GM12872 (cell line): ENCODE data around the gene GINS1.

Source experiments
- CTCF ChIP-seq: IDR thresholded peaks from 3 replicates; pipeline ENCODE4 v1.5.1; 2011; ENCODE audit warnings: low read depth, mild to moderate bottlenecking, low read length, moderate library complexity; ENCODE audit not compliant: insufficient read depth

Gene GINS1

GRCh38 chr20:25408170-25408547, 686 bp downstream of the GINS1 start:
- no peak for TF ChIP-seq CTCF

GRCh38 chr20:25408890-25409289, 1.4 kb downstream of the GINS1 start:
- no peak for TF ChIP-seq CTCF

- TF ChIP-seq CTCF: no peak
These were observed 11.3 kb downstream of the GINS1 start for GRCh38 chr20:25418776-25419175.

GRCh38 chr20:25421102-25421501, 13.6 kb downstream of the GINS1 start:
- TF ChIP-seq CTCF: no peak

GRCh38 chr20:25422032-25422431, 14.6 kb downstream of the GINS1 start:
- no peak for TF ChIP-seq CTCF

GRCh38 chr20:25424536-25424935, 17.1 kb downstream of the GINS1 start:
- no peak for TF ChIP-seq CTCF

GRCh38 chr20:25437153-25437581, 29.7 kb downstream of the GINS1 start:
- TF ChIP-seq CTCF: no peak

GRCh38 chr20:25439328-25439727, 31.9 kb downstream of the GINS1 start:
- no peak for TF ChIP-seq CTCF
